Measurements from ENCODE around the gene SPTBN2.

The SPTBN2 gene

DNA sequence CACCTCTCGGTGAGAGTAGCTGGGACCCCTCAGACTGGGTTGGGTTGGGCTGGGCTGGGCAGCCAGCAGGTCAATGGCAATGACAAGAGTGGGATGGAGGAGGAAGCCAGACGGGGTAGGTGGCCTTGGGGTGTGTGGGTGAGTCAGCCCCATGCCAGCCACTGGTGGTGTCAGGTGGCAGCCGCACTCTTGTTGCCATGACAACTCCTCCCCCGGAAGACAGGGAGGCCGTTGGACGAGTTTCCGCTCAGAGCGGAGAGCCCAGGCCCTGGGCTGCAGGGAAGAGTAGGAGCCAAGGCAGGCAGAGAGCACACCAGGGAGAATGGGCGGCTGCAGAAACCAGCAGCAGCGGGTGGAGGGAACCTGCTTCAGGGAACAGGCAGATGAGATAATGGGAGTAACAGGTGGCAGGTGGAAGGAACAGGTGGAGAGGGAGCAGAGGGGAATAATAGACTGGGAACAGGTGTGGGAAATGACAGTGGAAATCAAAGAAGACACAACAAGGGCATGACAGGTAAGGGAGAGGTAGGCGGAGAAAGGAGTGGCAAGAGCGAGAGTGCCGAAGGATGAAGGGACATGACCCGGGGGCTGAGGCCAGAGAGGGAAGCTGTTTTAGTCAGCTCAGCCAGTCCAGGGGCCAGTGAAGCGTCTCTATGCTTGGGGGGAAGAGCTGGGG lies 8.7 kb downstream of the SPTBN2 start:
- Histone ChIP-seq H3K27ac (no peak overlapping the region), H3K4me2 (no peak overlapping the region), H3K36me3 (ENCODE audit: insufficient read depth) (no peaks in the 10 kb centered on the region), H3K4me1 (ENCODE audit: low read depth, poor library complexity, severe bottlenecking) (no peaks in the 10 kb centered on the region), H3K79me2 (ENCODE audit: insufficient read depth, low read depth) (no peaks in the 10 kb centered on the region), H4K20me1 (ENCODE audit: insufficient read depth) (no peaks in the 10 kb centered on the region), H2AFZ (ENCODE audit: low read depth) (no peak overlapping the region), H3K27me3 (ENCODE audit: insufficient read depth, low read depth) (no peaks in the 10 kb centered on the region; the same call in 1 of the 2 replicates), H3K9ac (no peak overlapping the region), H3K4me3 (IDR thresholded peaks at IDR 0.05; ENCODE audit: insufficient read depth, low read depth, low read length) (no peak overlapping the region)
- no peak for TF ChIP-seq CTCF (conservative IDR thresholded peaks at IDR 0.05; ENCODE audit: low read depth, low read length)

DNA sequence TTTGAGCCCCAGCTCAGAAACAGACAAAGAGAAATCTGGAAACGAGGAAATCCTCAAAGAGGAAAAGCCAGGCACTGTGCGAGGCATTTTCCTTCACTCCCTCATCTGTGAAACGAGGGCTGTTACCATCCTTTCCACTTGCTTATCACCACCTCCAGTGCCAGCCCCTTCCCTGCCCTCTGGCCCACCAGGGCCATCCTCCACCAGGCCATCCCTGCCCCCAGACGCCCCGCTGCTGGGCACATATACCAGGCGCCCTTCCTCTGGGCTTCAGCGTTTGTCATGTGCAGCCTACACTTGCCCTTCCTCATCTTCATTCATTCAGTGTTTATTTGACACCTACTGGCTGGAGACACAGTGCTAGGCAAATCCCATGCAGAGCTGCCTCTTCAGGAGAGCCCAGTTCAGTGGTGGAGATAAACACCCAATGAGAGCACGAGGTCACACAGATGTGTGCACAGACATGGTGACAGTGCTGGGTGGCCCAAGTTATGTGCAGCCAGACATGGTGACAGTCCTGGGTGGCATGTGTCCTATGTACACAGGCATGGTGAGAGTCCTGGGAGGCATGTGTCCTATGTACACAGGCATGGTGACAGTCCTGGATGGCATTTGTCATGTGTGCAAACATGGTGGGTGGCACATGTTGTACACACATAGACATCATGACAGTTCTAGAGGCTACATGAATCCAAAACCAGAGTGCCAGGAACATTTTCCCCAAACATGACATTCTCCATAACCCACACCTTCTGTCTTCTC lies 9.7 kb downstream of the SPTBN2 start:
- Histone ChIP-seq H3K27ac (no peak overlapping the region), H3K4me3 (IDR thresholded peaks at IDR 0.05; ENCODE audit: insufficient read depth, low read depth, low read length) (no peak overlapping the region), H3K9ac (no peak overlapping the region)

GRCh38 chr11:66718320-66718971 lies 10.6 kb downstream of the SPTBN2 start:
- Histone ChIP-seq H3K4me2 (no peak overlapping the region), H3K4me3 (IDR thresholded peaks at IDR 0.05; ENCODE audit: insufficient read depth, low read depth, low read length) (no peak overlapping the region)

More for the DNA sequence above, 9.7 kb downstream of the SPTBN2 start:
- no peaks in the 10 kb centered on the region for H3K36me3 ChIP-seq (ENCODE audit: insufficient read depth)
- no peaks in the 10 kb centered on the region; the same call in 1 of the 2 replicates for H3K27me3 ChIP-seq (ENCODE audit: insufficient read depth, low read depth)
- no peaks in the 10 kb centered on the region for H3K79me2 ChIP-seq (ENCODE audit: insufficient read depth, low read depth)
- no peak overlapping the region for H3K4me2 ChIP-seq
- H2AFZ ChIP-seq (ENCODE audit: low read depth): no peak overlapping the region
- no peaks in the 10 kb centered on the region for H3K4me1 ChIP-seq (ENCODE audit: low read depth, poor library complexity, severe bottlenecking)
- no peak for TF ChIP-seq CTCF (conservative IDR thresholded peaks at IDR 0.05; ENCODE audit: low read depth, low read length)
- H4K20me1 ChIP-seq (ENCODE audit: insufficient read depth): no peaks in the 10 kb centered on the region

GRCh38 chr11:66717925-66718319 lies 11.1 kb downstream of the SPTBN2 start:
- no peak for TF ChIP-seq CTCF (conservative IDR thresholded peaks at IDR 0.05; ENCODE audit: low read depth, low read length)
- peaks cover 4% of the 10 kb centered on the region; the same call in 1 of the 2 replicates for H3K27me3 ChIP-seq (ENCODE audit: insufficient read depth, low read depth)
- no peaks in the 10 kb centered on the region for H3K79me2 ChIP-seq (ENCODE audit: insufficient read depth, low read depth)
- no peak overlapping the region for H3K4me3 ChIP-seq (IDR thresholded peaks at IDR 0.05; ENCODE audit: insufficient read depth, low read depth, low read length)
- no peak overlapping the region for H3K27ac ChIP-seq
- no peak overlapping the region for H3K9ac ChIP-seq
- no peaks in the 10 kb centered on the region for H4K20me1 ChIP-seq (ENCODE audit: insufficient read depth)
- H3K36me3 ChIP-seq (ENCODE audit: insufficient read depth): no peaks in the 10 kb centered on the region
- H2AFZ ChIP-seq (ENCODE audit: low read depth): no peak overlapping the region
- no peak overlapping the region for H3K4me2 ChIP-seq
- H3K4me1 ChIP-seq (ENCODE audit: low read depth, poor library complexity, severe bottlenecking): no peaks in the 10 kb centered on the region

More at GRCh38 chr11:66718320-66718971, 10.6 kb downstream of the SPTBN2 start:
- H3K4me1 ChIP-seq (ENCODE audit: low read depth, poor library complexity, severe bottlenecking): no peaks in the 10 kb centered on the region
- peaks cover 4% of the 10 kb centered on the region; the same call in 1 of the 2 replicates for H3K27me3 ChIP-seq (ENCODE audit: insufficient read depth, low read depth)
- H3K27ac ChIP-seq: no peak overlapping the region
- H4K20me1 ChIP-seq (ENCODE audit: insufficient read depth): no peaks in the 10 kb centered on the region
- no peaks in the 10 kb centered on the region for H3K79me2 ChIP-seq (ENCODE audit: insufficient read depth, low read depth)
- no peak for TF ChIP-seq CTCF (conservative IDR thresholded peaks at IDR 0.05; ENCODE audit: low read depth, low read length)
- H3K9ac ChIP-seq: no peak overlapping the region
- no peaks in the 10 kb centered on the region for H3K36me3 ChIP-seq (ENCODE audit: insufficient read depth)
- H2AFZ ChIP-seq (ENCODE audit: low read depth): no peak overlapping the region
